Osteoblast (primary cell): Measurements from ENCODE around the gene STK32A. TPM values are rescaled to one million over a fixed set of nuclear protein-coding genes. Genes with fewer than 3 reads are reported as not detected.
A peak's percentile ranks its signal among the peaks of the same experiment; 100 is the strongest.

ENCODE experiments used
- DNase-seq: peaks from one replicate; pipeline ENCODE4 v3.0.0; 2011; ENCODE audit warnings: low spot score, mixed read lengths; ENCODE audit not compliant: insufficient read length; ENCODE audit errors: missing footprints
- H2AFZ ChIP-seq: 2 replicates; pipeline ENCODE4 v1.6.0; 2011; ENCODE audit warnings: mild to moderate bottlenecking, low read length
- H3K27ac ChIP-seq: 2 replicates; pipeline ENCODE4 v1.5.1; 2011; ENCODE audit warnings: mild to moderate bottlenecking, low read depth, low read length, moderate library complexity
- H3K27me3 ChIP-seq: 2 replicates; pipeline ENCODE4 v1.6.0; 2012; ENCODE audit warnings: mild to moderate bottlenecking, control low read depth, inconsistent platforms, low read length, moderate library complexity; ENCODE audit not compliant: insufficient read depth
- H3K36me3 ChIP-seq: 2 replicates; pipeline ENCODE4 v1.5.1; 2011; ENCODE audit warnings: mild to moderate bottlenecking, low read length, control low read depth, moderate library complexity; ENCODE audit not compliant: insufficient read depth
- H3K4me1 ChIP-seq: 2 replicates; pipeline ENCODE4 v1.5.1; 2011; ENCODE audit warnings: mild to moderate bottlenecking, low read length, control low read depth, moderate library complexity; ENCODE audit not compliant: insufficient read depth
- H3K4me2 ChIP-seq: 2 replicates; pipeline ENCODE4 v1.6.0; 2011; ENCODE audit warnings: mild to moderate bottlenecking, low read length; ENCODE audit not compliant: insufficient read depth
- H3K4me3 ChIP-seq: fragments of 200-600 bp; sonication (generic); 3 replicates; pipeline ENCODE4 v1.5.1; 2012; ENCODE audit warnings: mild to moderate bottlenecking, low read length, inconsistent platforms; ENCODE audit not compliant: insufficient read depth
- H3K79me2 ChIP-seq: 2 replicates; pipeline ENCODE4 v1.6.0; 2012; ENCODE audit warnings: mild to moderate bottlenecking, low read length, control low read depth, inconsistent platforms; ENCODE audit not compliant: insufficient read depth
- H3K9me3 ChIP-seq: 2 replicates; pipeline ENCODE4 v1.5.1; 2011; ENCODE audit warnings: low read depth, low read length, control low read depth
- H4K20me1 ChIP-seq: 2 replicates; pipeline ENCODE4 v1.6.0; 2012; ENCODE audit warnings: mild to moderate bottlenecking, low read length, control low read depth; ENCODE audit not compliant: insufficient read depth
- total RNA-seq: library from RNA; depleted of rRNA; stranded (reverse); fragments of >200 nt; gene quantifications from 2 replicates; pipeline ENCODE4 v1.2.3, GENCODE V29; 2012
- TF ChIP-seq, protein P1 (sequence below): IDR thresholded peaks from 2 replicates; pipeline ENCODE4 v1.5.1; 2011; ENCODE audit warnings: mild to moderate bottlenecking, low read depth, low read length, moderate library complexity; ENCODE audit errors: extremely low read depth

The STK32A gene
- total RNA-seq, 1 donor = 1.8 TPM

DNA sequence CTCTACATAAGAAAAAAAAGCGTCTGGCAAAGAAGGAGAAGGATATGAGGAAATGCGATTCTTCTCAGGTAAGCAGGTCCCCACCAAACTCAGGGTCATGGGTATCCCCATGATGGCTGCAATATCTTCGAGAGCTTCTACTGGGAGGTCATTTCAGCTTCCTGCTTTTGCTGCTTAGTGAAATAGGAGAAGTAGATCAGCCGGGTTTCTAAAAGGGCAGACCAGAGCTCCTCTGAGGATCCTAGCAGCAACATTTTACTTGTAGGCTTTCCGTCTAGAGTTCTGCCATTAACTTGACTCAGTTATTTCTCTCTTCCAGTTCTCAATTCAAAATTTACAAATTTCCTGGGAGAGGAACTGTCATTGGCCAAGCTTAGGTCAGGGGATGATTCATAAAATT is 140.3 kb downstream of the STK32A start:
- Histone ChIP-seq H3K27ac (no peak overlapping the region), H3K4me2 (no peak overlapping the region), H2AFZ (no peak overlapping the region), H3K79me2 (no peaks in the 10 kb centered on the region), H3K27me3 (peaks cover 3% of the 10 kb centered on the region), H3K4me1 (peaks cover 8% of the 10 kb centered on the region), H3K9me3 (no peaks in the 10 kb centered on the region), H3K36me3 (no peaks in the 10 kb centered on the region), H4K20me1 (no peaks in the 10 kb centered on the region), H3K4me3 (no peak overlapping the region)
- TF ChIP-seq, protein P1, sequence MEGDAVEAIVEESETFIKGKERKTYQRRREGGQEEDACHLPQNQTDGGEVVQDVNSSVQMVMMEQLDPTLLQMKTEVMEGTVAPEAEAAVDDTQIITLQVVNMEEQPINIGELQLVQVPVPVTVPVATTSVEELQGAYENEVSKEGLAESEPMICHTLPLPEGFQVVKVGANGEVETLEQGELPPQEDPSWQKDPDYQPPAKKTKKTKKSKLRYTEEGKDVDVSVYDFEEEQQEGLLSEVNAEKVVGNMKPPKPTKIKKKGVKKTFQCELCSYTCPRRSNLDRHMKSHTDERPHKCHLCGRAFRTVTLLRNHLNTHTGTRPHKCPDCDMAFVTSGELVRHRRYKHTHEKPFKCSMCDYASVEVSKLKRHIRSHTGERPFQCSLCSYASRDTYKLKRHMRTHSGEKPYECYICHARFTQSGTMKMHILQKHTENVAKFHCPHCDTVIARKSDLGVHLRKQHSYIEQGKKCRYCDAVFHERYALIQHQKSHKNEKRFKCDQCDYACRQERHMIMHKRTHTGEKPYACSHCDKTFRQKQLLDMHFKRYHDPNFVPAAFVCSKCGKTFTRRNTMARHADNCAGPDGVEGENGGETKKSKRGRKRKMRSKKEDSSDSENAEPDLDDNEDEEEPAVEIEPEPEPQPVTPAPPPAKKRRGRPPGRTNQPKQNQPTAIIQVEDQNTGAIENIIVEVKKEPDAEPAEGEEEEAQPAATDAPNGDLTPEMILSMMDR = no peak
- DNase-seq = no peak

- TF ChIP-seq, protein P1 = no peak
- Histone ChIP-seq H3K27ac (no peak overlapping the region), H2AFZ (no peak overlapping the region), H3K36me3 (no peaks in the 10 kb centered on the region), H3K4me2 (no peak overlapping the region), H3K9me3 (no peaks in the 10 kb centered on the region), H3K79me2 (no peaks in the 10 kb centered on the region), H4K20me1 (no peaks in the 10 kb centered on the region), H3K27me3 (peaks cover 4% of the 10 kb centered on the region), H3K4me3 (no peak overlapping the region), H3K4me1 (no peaks in the 10 kb centered on the region)
- DNase-seq = no peak
Observed at GRCh38 chr5:147377682-147378081, 142.9 kb downstream of the STK32A start.

DNA sequence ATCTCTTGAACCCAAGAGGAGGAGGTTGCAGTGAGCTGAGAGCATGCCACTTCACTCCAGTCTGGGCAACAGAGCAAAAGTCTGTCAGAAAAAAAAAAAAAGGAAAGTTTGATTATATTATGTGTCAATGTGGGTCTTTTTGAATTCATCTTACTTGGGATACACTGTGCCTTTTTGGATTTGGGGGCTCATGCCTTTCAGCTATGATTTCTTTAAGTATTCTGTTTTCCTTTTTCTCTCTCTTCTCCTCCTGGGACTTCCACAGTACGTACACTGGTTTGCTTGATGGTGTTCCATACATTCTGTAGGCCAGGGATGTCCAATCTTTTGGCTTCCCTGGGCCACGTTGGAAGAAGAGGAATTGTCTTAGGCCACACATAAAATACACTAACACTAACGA is 146.7 kb downstream of the STK32A start:
- H4K20me1 ChIP-seq = no peaks in the 10 kb centered on the region
- H3K4me2 ChIP-seq = no peak overlapping the region
- H3K9me3 ChIP-seq = no peaks in the 10 kb centered on the region
- no peaks in the 10 kb centered on the region for H3K36me3 ChIP-seq
- no peak overlapping the region for H2AFZ ChIP-seq
- no peaks in the 10 kb centered on the region for H3K4me1 ChIP-seq
- TF ChIP-seq, protein P1 = no peak
- DNase-seq = no peak
- H3K27me3 ChIP-seq = peaks cover 4% of the 10 kb centered on the region
- H3K79me2 ChIP-seq = no peaks in the 10 kb centered on the region
- no peak overlapping the region for H3K27ac ChIP-seq
- H3K4me3 ChIP-seq = no peak overlapping the region

GRCh38 chr5:147382776-147383175 is 147.9 kb downstream of the STK32A start:
- H3K4me2 ChIP-seq = peak overlapping the region; percentile 60
- TF ChIP-seq, protein P1 = no peak
- no peaks in the 10 kb centered on the region for H3K9me3 ChIP-seq
- no peaks in the 10 kb centered on the region for H3K4me1 ChIP-seq
- H3K27me3 ChIP-seq = peaks cover 4% of the 10 kb centered on the region
- H3K79me2 ChIP-seq = no peaks in the 10 kb centered on the region
- H3K27ac ChIP-seq = no peak overlapping the region
- peak overlapping the region; percentile 57 for H3K4me3 ChIP-seq
- H4K20me1 ChIP-seq = no peaks in the 10 kb centered on the region
- no peaks in the 10 kb centered on the region for H3K36me3 ChIP-seq
- DNase-seq = no peak
- H2AFZ ChIP-seq = peak overlapping the region; percentile 74
